Skeletal muscle tissue (tissue), 4 donors: ENCODE results near the gene C20orf202. TPM values are rescaled to one million over a fixed set of nuclear protein-coding genes. Genes with fewer than 3 reads are reported as not detected.

Experiments used
- H3K27ac ChIP-seq: one replicate; pipeline ENCODE4 v1.7.0; 2013; ENCODE audit warnings: mild to moderate bottlenecking, low read depth, low read length, inconsistent platforms
- H3K27me3 ChIP-seq, 3 donors: one replicate each; pipeline ENCODE4 v1.7.0; 2013; ENCODE audit warnings: low read length in 3 of 3; ENCODE audit not compliant: control insufficient read depth in 3 of 3, insufficient read depth in 3 of 3
- H3K36me3 ChIP-seq, 3 donors: one replicate each; pipeline ENCODE4 v1.7.0; 2013; ENCODE audit warnings: low read length in 3 of 3; ENCODE audit not compliant: control insufficient read depth in 3 of 3, insufficient read depth in 3 of 3
- H3K4me1 ChIP-seq, 3 donors: one replicate each; pipeline ENCODE4 v1.7.0; 2013; ENCODE audit warnings: low read length in 3 of 3, mild to moderate bottlenecking in 3 of 3; ENCODE audit not compliant: control insufficient read depth in 3 of 3, insufficient read depth in 3 of 3
- H3K4me3 ChIP-seq, 3 donors: one replicate each; pipeline ENCODE4 v1.7.0; 2013; ENCODE audit warnings: low read length in 3 of 3
- H3K9ac ChIP-seq, 3 donors: one replicate each; pipeline ENCODE4 v1.7.0; 2013; ENCODE audit warnings: low read length in 3 of 3, mild to moderate bottlenecking in 3 of 3, moderate library complexity in 2 of 3, low read depth in 1 of 3
- H3K9me3 ChIP-seq, 3 donors: one replicate each; pipeline ENCODE4 v1.7.0; 2013; ENCODE audit warnings: low read length in 3 of 3; ENCODE audit not compliant: control insufficient read depth in 3 of 3
- total RNA-seq: library from RNA; depleted of rRNA; stranded (reverse); fragments of >200 nt; gene quantifications from one replicate; pipeline ENCODE4 v1.2.3, GENCODE V29; 2014
- donor health status: Osteomylitis.

Gene C20orf202
- total RNA-seq, 1 donor from 2014 or later: 0.52 TPM

- Histone ChIP-seq H3K27ac (no peak overlapping the region), H3K9me3 (no peaks in the 10 kb centered on the region), H3K4me1 (peaks cover 5 to 11% (median 8%) of the 10 kb centered on the region in 3 donors), H3K9ac (no peak overlapping the region), H3K4me3 (no peak overlapping the region), H3K27me3 (peaks cover 15 to 30% (median 23%) of the 10 kb centered on the region in 3 donors), H3K36me3 (peaks cover 0 to 3% (median 2%) of the 10 kb centered on the region in 3 donors)
Observed at GRCh38 chr20:1182106-1182505, 21.1 kb upstream of the C20orf202 start.

GRCh38 chr20:1183153-1183552, 20.1 kb upstream of the C20orf202 start:
- peaks cover 15 to 30% (median 23%) of the 10 kb centered on the region in 3 donors for H3K27me3 ChIP-seq
- H3K36me3 ChIP-seq: peaks cover 0 to 2% (median 0%) of the 10 kb centered on the region in 3 donors
- H3K9ac ChIP-seq: no peak overlapping the region
- H3K4me3 ChIP-seq: no peak overlapping the region
- no peak overlapping the region for H3K27ac ChIP-seq
- no peaks in the 10 kb centered on the region for H3K9me3 ChIP-seq
- peaks cover 5 to 12% (median 11%) of the 10 kb centered on the region in 3 donors for H3K4me1 ChIP-seq

- H3K9me3 ChIP-seq: no peaks in the 10 kb centered on the region
- H3K4me3 ChIP-seq: peak overlapping the region; percentile 30 to 45 (median 32)
- peaks cover 5 to 14% (median 11%) of the 10 kb centered on the region in 3 donors for H3K4me1 ChIP-seq
Observed at GRCh38 chr20:1184260-1184637, 19.0 kb upstream of the C20orf202 start.

GRCh38 chr20:1184638-1185315, 18.5 kb upstream of the C20orf202 start, which contains the start of gene TMEM74B:
Gene TMEM74B, minus strand, starts transcription at chr20:1184981. Its CDS starts 1,180 bp downstream, at chr20:1183801.
- H3K4me3 ChIP-seq: peak within 1 kb of the TSS; percentile 30 to 45 (median 40)
- H3K36me3 ChIP-seq: peaks cover 0 to 2% (median 0%) of the 10 kb centered on the region in 3 donors
- H3K27ac ChIP-seq: no peak within 1 kb of the TSS
- H3K27me3 ChIP-seq: peaks cover 15 to 30% (median 23%) of the 10 kb centered on the region in 3 donors
- H3K9me3 ChIP-seq: no peaks in the 10 kb centered on the region
- H3K4me1 ChIP-seq: peaks cover 5 to 14% (median 11%) of the 10 kb centered on the region in 3 donors
- H3K9ac ChIP-seq: peak within 1 kb of the TSS in 2 of 3 donors; percentile 33 to 40

More at GRCh38 chr20:1184260-1184637, 19.0 kb upstream of the C20orf202 start:
- no peak overlapping the region for H3K27ac ChIP-seq
- H3K27me3 ChIP-seq: peaks cover 15 to 30% (median 23%) of the 10 kb centered on the region in 3 donors
- peak overlapping the region in 2 of 3 donors; percentile 33 to 40 for H3K9ac ChIP-seq
- H3K36me3 ChIP-seq: peaks cover 0 to 2% (median 0%) of the 10 kb centered on the region in 3 donors

GRCh38 chr20:1185316-1185741, 17.9 kb upstream of the C20orf202 start:
- H3K9ac ChIP-seq: no peak overlapping the region
- no peaks in the 10 kb centered on the region for H3K9me3 ChIP-seq
- H3K4me3 ChIP-seq: peak overlapping the region in 1 of 3 donors; percentile 40

GRCh38 chr20:1185790-1186334, 17.4 kb upstream of the C20orf202 start:
- H3K27me3 ChIP-seq: peaks cover 15 to 30% (median 23%) of the 10 kb centered on the region in 3 donors
- H3K36me3 ChIP-seq: no peaks in the 10 kb centered on the region
- H3K27ac ChIP-seq: no peak overlapping the region
- H3K9me3 ChIP-seq: no peaks in the 10 kb centered on the region
- H3K9ac ChIP-seq: no peak overlapping the region
- peaks cover 5 to 14% (median 11%) of the 10 kb centered on the region in 3 donors for H3K4me1 ChIP-seq
- H3K4me3 ChIP-seq: no peak overlapping the region

More at GRCh38 chr20:1185316-1185741, 17.9 kb upstream of the C20orf202 start:
- Histone ChIP-seq H3K27me3 (peaks cover 15 to 30% (median 23%) of the 10 kb centered on the region in 3 donors), H3K36me3 (no peaks in the 10 kb centered on the region), H3K4me1 (peaks cover 5 to 14% (median 11%) of the 10 kb centered on the region in 3 donors), H3K27ac (no peak overlapping the region)

GRCh38 chr20:1186367-1186991, 16.8 kb upstream of the C20orf202 start:
- Histone ChIP-seq H3K4me1 (peaks cover 5 to 14% (median 11%) of the 10 kb centered on the region in 3 donors), H3K9me3 (no peaks in the 10 kb centered on the region), H3K36me3 (no peaks in the 10 kb centered on the region), H3K27me3 (peaks cover 15 to 30% (median 23%) of the 10 kb centered on the region in 3 donors), H3K27ac (no peak overlapping the region), H3K9ac (no peak overlapping the region), H3K4me3 (no peak overlapping the region)

GRCh38 chr20:1187605-1188171, 15.6 kb upstream of the C20orf202 start:
- no peak overlapping the region for H3K27ac ChIP-seq
- H3K27me3 ChIP-seq: peaks cover 15 to 26% (median 23%) of the 10 kb centered on the region in 3 donors
- no peaks in the 10 kb centered on the region for H3K9me3 ChIP-seq

GRCh38 chr20:1188347-1188746, 14.9 kb upstream of the C20orf202 start:
- H3K4me1 ChIP-seq: peaks cover 5 to 14% (median 8%) of the 10 kb centered on the region in 3 donors
- H3K36me3 ChIP-seq: no peaks in the 10 kb centered on the region
- H3K9me3 ChIP-seq: no peaks in the 10 kb centered on the region
- no peak overlapping the region for H3K4me3 ChIP-seq
- no peak overlapping the region for H3K27ac ChIP-seq
- no peak overlapping the region for H3K9ac ChIP-seq
- peaks cover 15 to 23% (median 20%) of the 10 kb centered on the region in 3 donors for H3K27me3 ChIP-seq

More at GRCh38 chr20:1187605-1188171, 15.6 kb upstream of the C20orf202 start:
- Histone ChIP-seq H3K4me3 (no peak overlapping the region), H3K9ac (no peak overlapping the region), H3K4me1 (peaks cover 5 to 14% (median 8%) of the 10 kb centered on the region in 3 donors), H3K36me3 (no peaks in the 10 kb centered on the region)
